NOMO-1 (cell line): Measurements from ENCODE around the gene SPINK1.
"Not testable (repeated sequence)": the region's sequence is repeated elsewhere in the genome, so short reads cannot be mapped to it uniquely, and the experiment has no call there.

Experiments used
- DNase-seq, 2 experiments: peaks; one replicate each; lab custom pipeline; 2025; ENCODE audit not compliant: unreplicated experiment in 2 of 2; lab: John Stamatoyannopoulos, UW

SPINK1 gene

GRCh38 chr5:147809830-147810666 is 21.4 kb downstream of the SPINK1 start:
- no peak for DNase-seq

GRCh38 chr5:147805030-147805454 is 26.4 kb downstream of the SPINK1 start:
- peak; percentile 82 to 98 for DNase-seq

GRCh38 chr5:147804334-147804733 is 27.1 kb downstream of the SPINK1 start:
- DNase-seq, result no peak

- DNase-seq, result no peak
Measured at GRCh38 chr5:147803926-147804325, 27.5 kb downstream of the SPINK1 start.

GRCh38 chr5:147803161-147803560 is 28.3 kb downstream of the SPINK1 start:
- DNase-seq, result not testable (repeated sequence)

GRCh38 chr5:147801461-147801860 is 30.0 kb downstream of the SPINK1 start:
- DNase-seq, result no peak

- no peak for DNase-seq
Measured at GRCh38 chr5:147800491-147800890, 31.0 kb downstream of the SPINK1 start.

GRCh38 chr5:147796556-147797308 is 34.7 kb downstream of the SPINK1 start:
- DNase-seq, result no peak

GRCh38 chr5:147791181-147791580 is 40.3 kb downstream of the SPINK1 start:
- no peak for DNase-seq

GRCh38 chr5:147789820-147790219 is 41.7 kb downstream of the SPINK1 start:
- DNase-seq, result no peak

- no peak for DNase-seq
Measured at GRCh38 chr5:147788023-147788422, 43.4 kb downstream of the SPINK1 start.

GRCh38 chr5:147786142-147786541 is 45.3 kb downstream of the SPINK1 start:
- DNase-seq, result no peak

GRCh38 chr5:147784146-147784987 is 47.1 kb downstream of the SPINK1 start:
- DNase-seq, result peak in 1 of 2 experiments; percentile 65

GRCh38 chr5:147782110-147783028 is 49.1 kb downstream of the SPINK1 start, which contains the start of gene JAKMIP2:
Gene JAKMIP2, minus strand, starts transcription at chr5:147782728. Its CDS starts 110,922 bp downstream, at chr5:147671806.
- peak; percentile 27 to 28 for DNase-seq

GRCh38 chr5:147780924-147781573 is 50.4 kb downstream of the SPINK1 start:
- DNase-seq, result no peak

- no peak for DNase-seq
Measured at GRCh38 chr5:147779694-147780093, 51.8 kb downstream of the SPINK1 start.

GRCh38 chr5:147776989-147777388 is 54.5 kb downstream of the SPINK1 start:
- no peak for DNase-seq
